GM18517 (cell line): ENCODE measurements around the gene PRSS1.
"Not testable (repeated sequence)": the region's sequence is repeated elsewhere in the genome, so short reads cannot be mapped to it uniquely, and the experiment has no call there.

Experiments used
- ATAC-seq: cut with Tn5 transposase; IDR thresholded peaks from one replicate; pipeline ENCODE4 v1.9.1; 2021; ENCODE audit warnings: mild to moderate bottlenecking, moderate library complexity; ENCODE audit not compliant: unreplicated experiment

PRSS1 gene

GRCh38 chr7:142772673-142773072, 23.4 kb downstream of the PRSS1 start:
- no peak for ATAC-seq

DNA sequence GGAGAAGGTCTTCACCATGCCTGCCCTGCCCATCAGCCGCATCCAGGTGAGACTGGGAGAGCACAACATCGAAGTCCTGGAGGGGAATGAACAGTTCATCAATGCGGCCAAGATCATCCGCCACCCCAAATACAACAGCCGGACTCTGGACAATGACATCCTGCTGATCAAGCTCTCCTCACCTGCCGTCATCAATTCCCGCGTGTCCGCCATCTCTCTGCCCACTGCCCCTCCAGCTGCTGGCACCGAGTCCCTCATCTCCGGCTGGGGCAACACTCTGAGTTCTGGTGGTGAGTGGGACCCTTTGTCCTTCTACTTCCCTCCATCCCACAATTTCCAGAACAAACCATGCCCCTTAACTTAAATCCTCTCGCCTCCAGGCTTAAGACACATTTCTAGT, 24.0 kb downstream of the PRSS1 start:
- no peak for ATAC-seq

- no peak for ATAC-seq
Observed at GRCh38 chr7:142773937-142774744, 24.9 kb downstream of the PRSS1 start.

DNA sequence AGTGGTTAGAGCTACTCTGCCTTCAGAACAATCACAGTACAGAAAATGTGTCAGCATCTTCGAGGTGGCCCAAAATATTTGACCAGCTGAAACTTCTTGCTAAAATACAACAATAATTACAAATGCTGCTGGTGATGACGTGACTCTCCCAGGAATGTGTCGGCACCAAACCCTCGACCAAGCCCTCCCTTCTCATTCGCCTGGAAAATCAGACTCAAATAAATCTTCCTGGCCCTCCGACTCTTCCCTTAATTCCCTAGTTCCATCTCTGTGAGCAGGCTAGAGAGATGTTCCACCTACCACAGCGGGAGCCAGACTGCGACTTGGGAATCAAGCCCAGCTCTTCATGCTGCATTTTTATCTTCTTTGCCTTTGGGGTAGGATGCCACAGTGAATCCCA, 25.6 kb downstream of the PRSS1 start:
- ATAC-seq, result no peak

DNA sequence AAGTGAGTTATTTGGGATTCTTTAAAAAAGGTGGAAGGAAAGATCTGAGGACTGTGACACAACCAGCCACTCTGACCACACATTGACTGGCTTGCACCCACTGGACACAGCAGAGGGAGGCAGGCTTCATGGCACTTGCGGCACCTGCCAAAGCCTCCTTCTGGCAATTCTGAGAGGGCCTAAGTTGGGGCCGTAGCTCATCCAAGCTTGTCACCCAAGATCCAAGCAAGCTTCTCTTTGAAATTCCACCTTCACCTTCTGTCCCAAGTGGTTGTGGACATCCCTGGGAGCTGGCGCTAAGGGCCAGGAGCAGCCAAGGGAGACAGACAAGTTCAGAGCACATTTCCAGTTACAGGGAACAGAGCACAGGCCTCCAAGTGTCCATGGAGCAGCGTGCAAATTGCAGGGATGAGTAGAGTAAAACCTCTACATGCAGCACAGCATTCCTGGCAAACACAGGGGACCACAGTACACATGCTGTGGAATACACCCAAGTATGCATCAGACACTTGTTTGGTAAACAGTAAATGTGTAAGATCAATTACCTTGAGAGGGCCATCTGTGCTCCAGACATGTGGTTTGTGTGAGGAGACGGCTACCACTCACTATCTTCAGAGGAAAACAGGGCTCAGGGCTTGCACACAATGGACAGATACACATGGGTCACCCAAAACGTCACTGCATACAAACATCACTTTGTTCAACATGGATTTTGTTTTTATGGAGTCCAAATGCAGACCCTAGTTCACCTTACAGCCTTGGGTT, 26.3 kb downstream of the PRSS1 start:
- ATAC-seq, result not testable (repeated sequence)

DNA sequence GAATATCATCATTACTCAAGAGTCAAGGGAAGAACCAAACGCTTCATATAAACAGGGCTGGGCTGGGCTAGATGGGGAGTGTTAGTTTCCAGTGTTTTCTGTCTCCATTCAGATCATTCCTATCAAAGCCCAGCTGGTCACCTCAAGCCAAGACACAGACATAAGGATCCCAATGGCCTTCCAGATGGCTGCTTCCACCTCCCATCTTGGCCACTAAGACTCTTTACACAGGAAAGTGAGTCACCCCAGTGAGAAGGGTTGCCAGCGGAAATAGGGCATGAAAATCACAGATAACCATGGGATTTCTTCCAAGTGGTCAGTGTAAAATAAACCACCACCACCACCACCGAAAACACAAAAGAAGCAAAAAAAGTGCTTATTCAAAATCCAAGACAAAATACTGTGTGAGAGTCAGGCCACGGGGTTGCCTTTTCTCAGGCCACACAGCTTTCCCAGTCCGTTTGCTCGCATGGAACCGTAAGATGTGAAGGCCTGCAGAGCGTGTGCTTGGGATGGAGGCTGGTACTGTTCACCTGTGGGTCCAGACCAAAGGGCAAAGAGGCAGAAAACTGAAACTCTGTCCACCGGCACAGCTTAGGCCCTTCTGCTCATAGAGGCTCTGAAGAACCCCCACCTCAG, 27.1 kb downstream of the PRSS1 start:
- ATAC-seq, result no peak

DNA sequence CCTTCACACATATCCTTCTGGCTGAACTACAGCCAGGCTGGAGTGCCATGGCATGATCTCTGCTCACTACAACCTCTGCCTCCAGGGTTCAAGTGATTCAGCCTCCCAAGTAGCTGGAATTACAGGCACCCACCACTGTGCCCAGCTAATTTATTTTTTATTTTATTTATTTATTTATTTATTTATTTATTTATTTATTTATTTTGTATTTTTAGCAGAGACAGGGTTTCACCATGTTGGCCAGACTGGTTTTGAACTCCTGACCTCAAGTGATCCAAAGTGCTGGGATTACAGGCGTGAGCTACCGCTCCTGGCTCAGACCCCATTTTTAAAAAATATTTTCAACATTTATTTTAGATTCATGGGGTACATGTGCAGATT, 27.6 kb downstream of the PRSS1 start:
- ATAC-seq, result not testable (repeated sequence)

DNA sequence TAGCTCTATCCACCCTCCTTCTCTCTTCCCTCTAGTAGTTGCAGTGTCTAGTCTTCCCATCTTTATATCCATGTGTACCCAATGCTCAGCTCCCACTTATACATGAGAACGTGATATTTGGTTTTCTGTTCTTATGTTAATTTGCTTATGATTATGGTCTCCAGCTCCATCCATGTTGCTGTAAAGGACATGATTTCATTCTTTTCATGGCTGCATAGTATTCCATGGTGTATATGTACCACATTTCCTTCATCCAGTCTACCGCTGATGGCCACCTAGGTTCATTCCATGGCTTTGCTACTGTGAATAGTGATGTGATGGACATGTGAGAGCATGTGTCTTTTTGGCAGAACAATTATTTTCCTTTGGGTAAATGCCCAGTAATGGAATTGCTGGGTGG, 28.0 kb downstream of the PRSS1 start:
- no peak for ATAC-seq

DNA sequence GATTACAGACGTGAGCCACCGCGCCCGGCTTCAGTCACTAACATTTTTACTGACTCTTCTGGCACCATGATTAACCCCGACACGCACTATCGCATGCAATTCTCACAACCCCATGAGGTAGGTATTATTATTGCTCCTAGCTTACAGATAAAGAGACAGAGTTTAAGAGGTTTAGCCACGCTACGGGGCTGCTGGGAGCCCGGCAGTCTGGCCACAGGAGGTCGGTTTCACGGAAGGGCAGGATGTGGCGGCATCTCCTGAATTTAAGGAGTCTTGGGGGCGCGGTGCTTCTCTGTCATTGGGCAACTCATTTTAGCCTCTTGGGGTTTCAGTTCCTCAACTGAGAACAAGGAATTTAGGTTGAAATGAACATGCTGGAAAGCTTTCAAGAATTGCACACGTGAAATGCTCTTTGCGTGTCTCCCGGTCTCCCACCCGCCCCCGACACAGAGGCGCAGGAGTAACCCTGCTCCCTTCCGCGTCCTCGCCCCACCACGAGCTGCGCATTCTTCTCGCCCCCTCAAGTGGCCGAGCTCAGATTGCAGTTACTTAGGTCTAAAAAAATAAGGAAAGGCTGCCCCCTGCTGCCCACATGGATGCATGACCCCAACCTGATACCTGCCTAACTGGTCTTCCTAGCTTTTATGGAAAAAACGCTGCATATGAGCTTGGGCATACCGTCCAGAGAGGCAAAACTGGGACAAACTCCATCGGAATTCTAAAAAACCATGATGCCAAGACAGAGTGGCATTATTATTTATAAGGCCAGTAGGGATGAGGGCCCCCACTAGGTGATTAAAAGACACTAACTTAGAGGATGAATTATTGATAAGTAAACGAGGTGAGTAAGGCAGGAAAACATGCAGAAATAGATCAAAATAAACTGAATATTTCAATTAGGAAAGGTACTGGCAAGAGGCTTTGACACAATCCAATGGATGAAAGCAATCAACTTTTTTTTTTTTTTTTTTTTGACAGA, 33.9 kb downstream of the PRSS1 start:
- peak; percentile 97 for ATAC-seq

DNA sequence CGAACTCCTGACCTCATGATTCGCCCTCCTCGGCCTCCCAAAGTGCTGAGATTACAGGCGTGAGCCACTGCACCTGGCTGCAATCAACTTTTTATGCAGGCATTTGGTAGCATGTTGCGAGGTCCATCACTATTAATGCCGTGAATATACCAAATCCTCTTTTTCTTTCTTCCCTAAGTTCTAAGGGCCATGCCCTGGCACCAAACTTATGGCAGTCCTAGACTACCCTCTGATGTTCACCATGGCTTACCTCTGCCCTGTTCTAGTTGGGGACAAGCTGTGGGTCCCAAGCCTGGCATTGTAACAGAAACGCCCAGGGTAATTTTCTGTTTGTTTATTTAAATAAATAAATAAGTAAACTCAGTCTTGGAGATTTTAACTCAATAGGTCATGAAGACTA, 34.8 kb downstream of the PRSS1 start:
- no peak for ATAC-seq

- no peak for ATAC-seq
Observed at GRCh38 chr7:142784716-142785115, 35.4 kb downstream of the PRSS1 start.

- no peak for ATAC-seq
Observed at GRCh38 chr7:142785841-142786250, 36.6 kb downstream of the PRSS1 start.

DNA sequence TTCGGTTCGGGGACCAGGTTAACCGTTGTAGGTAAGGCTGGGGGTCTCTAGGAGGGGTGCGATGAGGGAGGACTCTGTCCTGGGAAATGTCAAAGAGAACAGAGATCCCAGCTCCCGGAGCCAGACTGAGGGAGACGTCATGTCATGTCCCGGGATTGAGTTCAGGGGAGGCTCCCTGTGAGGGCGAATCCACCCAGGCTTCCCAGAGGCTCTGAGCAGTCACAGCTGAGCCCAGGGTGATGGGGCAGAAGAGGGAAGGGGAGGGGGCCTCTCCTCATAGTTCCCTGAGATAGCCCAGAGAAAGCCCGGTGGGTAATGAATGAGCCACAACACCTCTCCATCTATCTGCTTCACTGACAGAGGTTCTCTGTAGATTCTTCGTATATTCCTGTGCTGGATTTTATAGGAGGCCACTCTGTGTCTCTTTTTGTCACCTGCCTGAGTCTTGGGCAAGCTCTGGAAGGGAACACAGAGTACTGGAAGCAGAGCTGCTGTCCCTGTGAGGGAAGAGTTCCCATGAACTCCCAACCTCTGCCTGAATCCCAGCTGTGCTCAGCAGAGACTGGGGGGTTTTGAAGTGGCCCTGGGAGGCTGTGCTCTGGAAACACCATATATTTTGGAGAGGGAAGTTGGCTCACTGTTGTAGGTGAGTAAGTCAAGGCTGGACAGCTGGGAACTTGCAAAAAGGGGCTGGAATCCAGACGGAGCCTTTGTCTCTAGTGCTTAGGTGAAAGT, 37.9 kb downstream of the PRSS1 start:
- no peak for ATAC-seq

- no peak for ATAC-seq
Observed at GRCh38 chr7:142787783-142788182, 38.5 kb downstream of the PRSS1 start.

DNA sequence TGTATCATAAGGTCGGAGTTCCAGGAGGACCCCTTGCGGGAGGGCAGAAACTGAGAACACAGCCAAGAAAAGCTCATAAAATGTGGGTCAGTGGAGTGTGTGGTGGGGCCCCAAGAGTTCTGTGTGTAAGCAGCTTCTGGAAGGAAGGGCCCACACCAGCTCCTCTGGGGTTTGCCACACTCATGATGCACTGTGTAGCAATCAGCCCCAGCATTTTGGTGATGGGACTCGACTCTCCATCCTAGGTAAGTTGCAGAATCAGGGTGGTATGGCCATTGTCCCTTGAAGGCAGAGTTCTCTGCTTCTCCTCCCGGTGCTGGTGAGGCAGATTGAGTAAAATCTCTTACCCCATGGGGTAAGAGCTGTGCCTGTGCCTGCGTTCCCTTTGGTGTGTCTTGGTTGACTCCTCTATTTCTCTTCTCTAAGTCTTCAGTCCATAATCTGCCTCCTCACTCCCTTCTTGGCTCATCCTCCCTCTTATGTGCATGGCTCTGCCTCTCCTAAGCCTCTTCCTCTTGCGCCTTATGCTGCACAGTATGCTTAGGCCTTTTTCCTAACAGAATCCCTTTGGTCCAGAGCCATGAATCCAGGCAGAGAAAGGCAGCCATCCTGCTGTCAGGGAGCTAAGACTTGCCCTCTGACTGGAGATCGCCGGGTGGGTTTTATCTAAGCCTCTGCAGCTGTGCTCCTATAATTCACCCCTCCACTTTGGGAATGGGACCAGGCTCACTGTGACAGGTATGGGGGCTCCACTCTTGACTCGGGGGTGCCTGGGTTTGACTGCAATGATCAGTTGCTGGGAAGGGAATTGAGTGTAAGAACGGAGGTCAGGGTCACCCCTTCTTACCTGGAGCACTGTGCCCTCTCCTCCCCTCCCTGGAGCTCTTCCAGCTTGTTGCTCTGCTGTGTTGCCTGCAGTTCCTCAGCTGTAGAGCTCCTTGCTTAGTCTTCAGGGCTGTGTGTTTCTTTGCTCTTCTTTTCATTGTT, 39.3 kb downstream of the PRSS1 start:
- ATAC-seq, result no peak

GRCh38 chr7:142789441-142789840, 40.2 kb downstream of the PRSS1 start:
- no peak for ATAC-seq

DNA sequence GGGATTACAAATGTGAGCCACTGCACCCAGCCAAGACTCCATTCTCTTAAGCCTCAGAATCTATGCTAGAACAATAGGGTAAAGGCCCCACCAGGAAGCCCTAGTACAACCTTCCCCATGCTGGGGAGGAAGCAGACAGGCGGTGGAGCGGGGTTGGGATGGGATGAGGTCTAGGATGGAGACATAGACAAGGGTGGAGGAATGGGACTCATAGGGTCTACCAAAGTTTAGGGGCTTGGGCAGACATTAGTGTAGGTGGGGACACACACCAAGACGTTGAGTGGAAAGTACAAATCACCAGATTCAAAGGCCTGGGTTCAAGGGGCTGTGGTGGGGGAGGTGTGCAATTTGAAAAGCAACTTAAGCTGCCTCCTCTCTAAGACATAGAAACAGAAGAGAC, 40.8 kb downstream of the PRSS1 start:
- ATAC-seq, result no peak

DNA sequence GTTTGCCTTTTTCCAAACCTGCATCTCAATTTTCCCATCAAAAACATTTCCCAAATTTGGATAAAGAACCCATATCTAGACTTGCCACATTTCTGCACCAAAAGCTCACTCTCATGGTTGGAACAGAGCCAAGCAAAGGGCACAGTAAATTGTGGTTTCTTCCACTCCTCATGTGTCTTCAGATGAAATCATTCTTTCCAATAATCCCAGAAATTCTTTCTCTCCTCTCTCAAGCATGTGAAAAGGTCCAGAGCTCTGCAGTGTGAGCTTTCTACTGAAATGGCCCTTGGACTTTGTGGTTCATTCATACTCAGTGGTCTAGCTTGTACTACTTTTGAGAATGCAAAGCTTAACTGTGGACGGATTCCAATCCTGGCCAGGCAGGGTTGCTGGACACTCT, 41.3 kb downstream of the PRSS1 start:
- ATAC-seq, result no peak

GRCh38 chr7:142791502-142791901, 42.2 kb downstream of the PRSS1 start:
- ATAC-seq, result no peak
